PFSK-1 (cell line): ENCODE data around the gene PHC1.

Experiments
- FOXP2 ChIP-seq: optimal IDR thresholded peaks from 2 replicates; pipeline ENCODE3; 2011; ENCODE audit warnings: borderline replicate concordance, control low read depth, inconsistent platforms; ENCODE audit not compliant: insufficient read depth; ENCODE audit errors: extremely low read length, extremely low read depth
- POLR2AphosphoS5 ChIP-seq: IDR thresholded peaks from 2 replicates; pipeline ENCODE4 v1.6.1; 2012; ENCODE audit warnings: low read depth, mild to moderate bottlenecking, control low read depth, low read length, moderate library complexity
- REST ChIP-seq, 2 experiments: IDR thresholded peaks; 2 replicates each; pipeline versions ENCODE4 v1.6.1 to v1.8.0; 2011 to 2012; ENCODE audit warnings: low read depth in 2 of 2, low read length in 2 of 2, control low read depth in 1 of 2, inconsistent platforms in 1 of 2, mild to moderate bottlenecking in 1 of 2, moderate library complexity in 1 of 2; ENCODE audit not compliant: insufficient read depth in 1 of 2
- SIN3A ChIP-seq: IDR thresholded peaks from 2 replicates; pipeline ENCODE4 v1.6.1; 2012; ENCODE audit warnings: mild to moderate bottlenecking, low read length, moderate library complexity, borderline replicate concordance; ENCODE audit not compliant: insufficient read depth
- TAF1 ChIP-seq: IDR thresholded peaks from 2 replicates; pipeline ENCODE4 v1.6.1; 2012; ENCODE audit warnings: low read length, control low read depth, borderline replicate concordance; ENCODE audit not compliant: insufficient read depth

The PHC1 gene

GRCh38 chr12:8871068-8871467 lies 43.2 kb upstream of the PHC1 start:
- no peak for TF ChIP-seq POLR2AphosphoS5
- TF ChIP-seq REST (IDR thresholded peaks at IDR 0.05; ENCODE audit: insufficient read depth in 1 of 2, low read depth in 2 of 2, low read length in 2 of 2) = no peak
- no peak for TF ChIP-seq TAF1
- no peak for TF ChIP-seq SIN3A
- TF ChIP-seq FOXP2 = no peak

- TF ChIP-seq TAF1 = no peak
- TF ChIP-seq REST (IDR thresholded peaks at IDR 0.05; ENCODE audit: insufficient read depth in 1 of 2, low read depth in 2 of 2, low read length in 2 of 2) = no peak
- no peak for TF ChIP-seq FOXP2
- no peak for TF ChIP-seq POLR2AphosphoS5
- no peak for TF ChIP-seq SIN3A
Observed at GRCh38 chr12:8876887-8877286, 37.4 kb upstream of the PHC1 start.

- no peak for TF ChIP-seq FOXP2
- TF ChIP-seq SIN3A = no peak
- no peak for TF ChIP-seq REST (IDR thresholded peaks at IDR 0.05; ENCODE audit: insufficient read depth in 1 of 2, low read depth in 2 of 2, low read length in 2 of 2)
- TF ChIP-seq POLR2AphosphoS5 = no peak
- TF ChIP-seq TAF1 = no peak
Observed at GRCh38 chr12:8886502-8887284, 27.6 kb upstream of the PHC1 start.

- TF ChIP-seq SIN3A (no peak), POLR2AphosphoS5 (no peak), FOXP2 (no peak), TAF1 (no peak), REST (IDR thresholded peaks at IDR 0.05; ENCODE audit: insufficient read depth in 1 of 2, low read depth in 2 of 2, low read length in 2 of 2) (no peak)
Observed at GRCh38 chr12:8887285-8887715, 27.0 kb upstream of the PHC1 start.
